HG02885 (cell line): Measurements from ENCODE around the gene CHPF2.
A peak's percentile ranks its signal among the peaks of the same experiment; 100 is the strongest.

Source experiments
- ATAC-seq: cut with Tn5 transposase; IDR thresholded peaks from one replicate; pipeline ENCODE4 v1.9.1; 2021; ENCODE audit warnings: mild to moderate bottlenecking; ENCODE audit not compliant: unreplicated experiment, poor library complexity

Gene CHPF2

GRCh38 chr7:151229249-151229648 is 3.0 kb upstream of the CHPF2 start:
- no peak for ATAC-seq

- ATAC-seq = no peak
Measured at GRCh38 chr7:151231080-151231479, 1.2 kb upstream of the CHPF2 start.

GRCh38 chr7:151232917-151233701 is 826 bp downstream of the CHPF2 start:
- peak; percentile 35 for ATAC-seq

GRCh38 chr7:151233804-151234203 is 1.5 kb downstream of the CHPF2 start:
- ATAC-seq = no peak

GRCh38 chr7:151235091-151235787 is 3.0 kb downstream of the CHPF2 start:
- ATAC-seq = no peak

- no peak for ATAC-seq
Measured at GRCh38 chr7:151236406-151236805, 4.1 kb downstream of the CHPF2 start.

GRCh38 chr7:151237244-151238189 is 5.2 kb downstream of the CHPF2 start:
- ATAC-seq = no peak

- no peak for ATAC-seq
Measured at GRCh38 chr7:151238190-151238810, 6.0 kb downstream of the CHPF2 start.

GRCh38 chr7:151238924-151239836 is 6.9 kb downstream of the CHPF2 start:
- ATAC-seq = no peak

GRCh38 chr7:151239837-151240459 is 7.7 kb downstream of the CHPF2 start:
- ATAC-seq = no peak

- ATAC-seq = no peak
Measured at GRCh38 chr7:151240536-151240935, 8.3 kb downstream of the CHPF2 start.

GRCh38 chr7:151240942-151241754 is 8.9 kb downstream of the CHPF2 start:
- ATAC-seq = no peak

- ATAC-seq = no peak
Measured at GRCh38 chr7:151241755-151242096, 9.4 kb downstream of the CHPF2 start.

- no peak for ATAC-seq
Measured at GRCh38 chr7:151242159-151243044, 10.1 kb downstream of the CHPF2 start.

GRCh38 chr7:151243045-151243349 is 10.7 kb downstream of the CHPF2 start:
- no peak for ATAC-seq

GRCh38 chr7:151243408-151244195 is 11.3 kb downstream of the CHPF2 start:
- ATAC-seq = peak; percentile 30
